ENCODE data around the gene MYO10. TPM values are rescaled to one million over a fixed set of nuclear protein-coding genes. Genes with fewer than 3 reads are reported as not detected.

MYO10 gene
- total RNA-seq, 2 donors from 2014 or later: 24.7 to 77.0 TPM

- H3K36me3 ChIP-seq: no peaks in the 10 kb centered on the region
- peaks cover 3% of the 10 kb centered on the region for H3K4me1 ChIP-seq (replicated peaks)
- no peaks in the 10 kb centered on the region for H3K27me3 ChIP-seq (replicated peaks; ENCODE audit: insufficient read depth)
- no peaks in the 10 kb centered on the region for H3K9me3 ChIP-seq
- H3K27ac ChIP-seq: no peak overlapping the region
- TF ChIP-seq POLR2AphosphoS5 (IDR thresholded peaks at IDR 0.05): no peak
- TF ChIP-seq CTCF (IDR thresholded peaks at IDR 0.05): no peak
- no peak for TF ChIP-seq POLR2A (IDR thresholded peaks at IDR 0.05)
- DNase-seq (ENCODE audit: low spot score): no peak
- no peak overlapping the region for H3K4me3 ChIP-seq
- WGBS: 85% methylated on average over 12 of the region's 12 CpGs
- intact Hi-C loops (cut with DNase I): no loop called here
Measured at GRCh38 chr5:16806711-16807546, 129.2 kb downstream of the MYO10 start.

GRCh38 chr5:16805486-16805885 lies 130.6 kb downstream of the MYO10 start:
- H3K27ac ChIP-seq: no peak overlapping the region

GRCh38 chr5:16803831-16804230 lies 132.3 kb downstream of the MYO10 start:
- H3K4me3 ChIP-seq: no peak overlapping the region
- TF ChIP-seq POLR2A (IDR thresholded peaks at IDR 0.05) (no peak), POLR2AphosphoS5 (IDR thresholded peaks at IDR 0.05) (no peak), CTCF (IDR thresholded peaks at IDR 0.05) (no peak)
- H3K9me3 ChIP-seq: no peaks in the 10 kb centered on the region
- 97% methylated on average over 9 of the region's 9 CpGs for WGBS
- H3K4me1 ChIP-seq (replicated peaks): no peaks in the 10 kb centered on the region
- DNase-seq (ENCODE audit: low spot score): no peak
- no peaks in the 10 kb centered on the region for H3K36me3 ChIP-seq
- no peak overlapping the region for H3K27ac ChIP-seq
- intact Hi-C loops (cut with DNase I): no loop called here
- H3K27me3 ChIP-seq (replicated peaks; ENCODE audit: insufficient read depth): no peaks in the 10 kb centered on the region

More at GRCh38 chr5:16805486-16805885, 130.6 kb downstream of the MYO10 start:
- 85% methylated on average over 7 of the region's 7 CpGs for WGBS
- DNase-seq (ENCODE audit: low spot score): no peak
- TF ChIP-seq POLR2A (IDR thresholded peaks at IDR 0.05) (no peak), CTCF (IDR thresholded peaks at IDR 0.05) (no peak), POLR2AphosphoS5 (IDR thresholded peaks at IDR 0.05) (no peak)
- H3K4me1 ChIP-seq (replicated peaks): peaks cover 3% of the 10 kb centered on the region
- H3K4me3 ChIP-seq: no peak overlapping the region
- intact Hi-C loops (cut with DNase I): no loop called here
- H3K27me3 ChIP-seq (replicated peaks; ENCODE audit: insufficient read depth): no peaks in the 10 kb centered on the region
- H3K9me3 ChIP-seq: no peaks in the 10 kb centered on the region
- H3K36me3 ChIP-seq: no peaks in the 10 kb centered on the region

- 91% methylated on average over 10 of the region's 10 CpGs for WGBS
- Histone ChIP-seq H3K27ac (no peak overlapping the region), H3K9me3 (no peaks in the 10 kb centered on the region), H3K27me3 (replicated peaks; ENCODE audit: insufficient read depth) (no peaks in the 10 kb centered on the region), H3K4me1 (replicated peaks) (no peaks in the 10 kb centered on the region), H3K36me3 (no peaks in the 10 kb centered on the region), H3K4me3 (no peak overlapping the region)
- intact Hi-C loops (cut with DNase I): no loop called here
- TF ChIP-seq POLR2AphosphoS5 (IDR thresholded peaks at IDR 0.05) (no peak), CTCF (IDR thresholded peaks at IDR 0.05) (no peak), POLR2A (IDR thresholded peaks at IDR 0.05) (no peak)
- no peak for DNase-seq (ENCODE audit: low spot score)
Measured at GRCh38 chr5:16800477-16800876, 135.6 kb downstream of the MYO10 start.

- Histone ChIP-seq H3K27ac (no peak overlapping the region), H3K9me3 (no peaks in the 10 kb centered on the region), H3K4me1 (replicated peaks) (no peaks in the 10 kb centered on the region), H3K27me3 (replicated peaks; ENCODE audit: insufficient read depth) (no peaks in the 10 kb centered on the region), H3K36me3 (no peaks in the 10 kb centered on the region), H3K4me3 (no peak overlapping the region)
- WGBS: 92% methylated on average over 8 of the region's 8 CpGs
- intact Hi-C loops (cut with DNase I): loop anchor here (10.0 kb wide), 1 partner anchor 305 kb away; no protein-coding TSS in a partner anchor
- TF ChIP-seq POLR2AphosphoS5 (IDR thresholded peaks at IDR 0.05) (no peak), POLR2A (IDR thresholded peaks at IDR 0.05) (no peak), CTCF (IDR thresholded peaks at IDR 0.05) (no peak)
- no peak for DNase-seq (ENCODE audit: low spot score)
Measured at GRCh38 chr5:16799796-16800195, 136.3 kb downstream of the MYO10 start.
